Measurements from ENCODE around the gene EPHB3. TPM values are rescaled to one million over a fixed set of nuclear protein-coding genes. Genes with fewer than 3 reads are reported as not detected.

The EPHB3 gene
- polyA plus RNA-seq, 4 donors = 27.2 to 35.0 (median 29.3) TPM

- DNase-seq (ENCODE audit: low read depth in 4 of 4, low spot score in 3 of 4) = no peak
Observed at GRCh38 chr3:184542577-184542976, 19.0 kb upstream of the EPHB3 start.

DNA sequence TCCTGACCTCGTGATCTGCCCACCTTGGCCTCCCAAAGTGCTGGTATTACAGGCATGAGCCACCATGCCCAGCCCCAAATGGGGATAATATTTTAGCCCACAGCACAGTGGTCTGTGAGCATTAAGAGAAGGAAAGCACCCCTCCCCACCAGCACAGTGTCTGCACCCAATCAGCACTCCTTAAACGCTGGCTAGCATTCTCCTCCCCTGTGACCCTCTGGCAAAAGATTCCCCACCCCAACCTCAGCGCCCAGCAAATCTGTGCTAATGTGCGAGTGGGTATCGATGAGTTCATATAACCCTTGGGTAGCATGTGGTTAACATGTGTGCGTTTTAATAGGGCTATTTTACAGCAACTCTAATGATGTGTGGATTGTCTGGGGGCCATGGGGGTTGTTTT is 18.3 kb upstream of the EPHB3 start:
- no peak for DNase-seq (ENCODE audit: low read depth in 4 of 4, low spot score in 3 of 4)

- peak in 3 of 4 donors; percentile 78 to 81 (median 81) for DNase-seq (ENCODE audit: low read depth in 4 of 4, low spot score in 3 of 4)
Observed at GRCh38 chr3:184543843-184544512, 17.6 kb upstream of the EPHB3 start.

DNA sequence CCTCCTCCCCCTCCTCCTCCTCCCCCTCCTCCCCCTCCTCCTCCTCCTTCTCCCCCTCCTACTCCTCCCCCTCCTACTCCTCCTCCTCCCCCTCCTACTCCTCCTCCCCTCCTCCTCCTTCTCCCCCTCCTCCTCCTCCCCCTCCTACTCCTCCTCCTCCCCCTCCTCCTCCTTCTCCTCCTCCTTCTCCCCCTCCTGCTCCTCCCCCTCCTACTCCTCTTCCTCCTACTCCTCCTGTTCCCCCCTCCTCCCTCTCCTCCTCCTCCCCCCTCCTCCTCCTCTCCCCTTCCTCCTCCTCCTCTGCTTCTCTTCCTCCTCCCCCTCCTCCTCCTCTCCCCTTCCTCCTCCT is 17.1 kb upstream of the EPHB3 start:
- DNase-seq (ENCODE audit: low read depth in 4 of 4, low spot score in 3 of 4) = no peak

- no peak for DNase-seq (ENCODE audit: low read depth in 4 of 4, low spot score in 3 of 4)
Observed at GRCh38 chr3:184545769-184546168, 15.8 kb upstream of the EPHB3 start.

- DNase-seq (ENCODE audit: low read depth in 4 of 4, low spot score in 3 of 4) = no peak
Observed at GRCh38 chr3:184546252-184546651, 15.3 kb upstream of the EPHB3 start.

DNA sequence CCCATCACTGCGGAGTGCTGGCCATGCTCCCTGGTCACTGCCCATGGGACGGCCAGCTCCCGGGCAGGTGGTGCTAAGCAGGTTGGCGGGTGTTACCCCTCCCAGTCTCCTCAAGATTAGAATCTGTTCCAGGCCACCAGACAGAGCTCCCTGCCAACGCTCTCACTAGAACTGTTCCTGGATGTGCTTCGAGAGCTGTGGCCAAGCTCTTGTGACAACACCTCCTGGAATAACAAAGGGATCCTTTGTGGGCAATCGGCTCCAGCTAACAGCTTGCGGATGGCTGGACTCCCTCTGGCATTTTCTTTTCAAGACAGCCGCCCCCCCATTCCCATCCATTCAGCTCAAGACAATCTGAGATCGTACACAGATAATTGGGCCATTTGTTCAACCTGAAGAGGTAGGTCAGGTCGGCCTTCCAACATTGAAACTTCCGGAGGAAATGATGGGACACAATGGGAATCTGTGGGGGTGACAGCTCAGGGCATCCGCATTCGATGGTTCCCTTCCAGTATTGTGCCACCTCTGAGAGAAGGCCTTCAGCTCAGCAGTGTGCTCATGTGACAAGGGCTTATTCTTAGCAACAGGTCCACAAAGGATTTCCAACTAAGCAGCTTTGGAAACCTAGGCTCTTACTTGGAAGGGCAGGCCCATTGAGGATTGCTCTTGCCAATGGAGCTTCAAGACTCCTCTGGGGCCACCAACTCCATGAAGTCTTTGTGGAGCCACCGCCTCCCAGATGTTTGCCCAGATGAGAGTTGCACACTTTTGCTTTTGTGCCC is 11.6 kb upstream of the EPHB3 start:
- no peak for DNase-seq (ENCODE audit: low read depth in 4 of 4, low spot score in 3 of 4)

GRCh38 chr3:184551103-184551502 is 10.5 kb upstream of the EPHB3 start:
- DNase-seq (ENCODE audit: low read depth in 4 of 4, low spot score in 3 of 4) = no peak

GRCh38 chr3:184551614-184552256 is 9.8 kb upstream of the EPHB3 start:
- DNase-seq (ENCODE audit: low read depth in 4 of 4, low spot score in 3 of 4) = no peak

DNA sequence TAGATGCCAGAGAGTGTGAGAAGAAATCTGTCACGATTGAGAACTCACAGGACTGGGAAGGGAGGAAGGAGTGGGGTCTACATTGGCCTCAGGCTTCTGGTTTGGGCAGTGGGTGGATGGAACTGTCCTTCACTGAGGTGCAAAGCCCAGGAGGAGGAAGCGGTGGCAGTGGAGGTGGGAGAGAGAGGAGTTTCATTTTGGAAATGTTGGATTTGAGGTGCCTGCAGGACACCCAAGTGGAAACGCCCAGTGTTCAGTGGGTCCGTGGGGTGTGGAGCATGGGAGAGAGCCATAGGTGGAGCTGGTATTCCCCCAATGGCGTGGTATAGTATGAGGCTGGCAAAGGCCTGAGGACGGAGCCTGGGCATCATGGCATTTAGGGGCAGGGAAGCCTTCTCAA is 9.3 kb upstream of the EPHB3 start:
- no peak for DNase-seq (ENCODE audit: low read depth in 4 of 4, low spot score in 3 of 4)

GRCh38 chr3:184552863-184553262 is 8.7 kb upstream of the EPHB3 start:
- no peak for DNase-seq (ENCODE audit: low read depth in 4 of 4, low spot score in 3 of 4)

GRCh38 chr3:184553385-184553784 is 8.2 kb upstream of the EPHB3 start:
- DNase-seq (ENCODE audit: low read depth in 4 of 4, low spot score in 3 of 4) = no peak

GRCh38 chr3:184554461-184554860 is 7.1 kb upstream of the EPHB3 start:
- DNase-seq (ENCODE audit: low read depth in 4 of 4, low spot score in 3 of 4) = no peak

GRCh38 chr3:184556582-184557347 is 4.8 kb upstream of the EPHB3 start:
- no peak for DNase-seq (ENCODE audit: low read depth in 4 of 4, low spot score in 3 of 4)

- DNase-seq (ENCODE audit: low read depth in 4 of 4, low spot score in 3 of 4) = no peak
Observed at GRCh38 chr3:184557348-184557950, 4.1 kb upstream of the EPHB3 start.

- no peak for DNase-seq (ENCODE audit: low read depth in 4 of 4, low spot score in 3 of 4)
Observed at GRCh38 chr3:184558726-184559125, 2.9 kb upstream of the EPHB3 start.

DNA sequence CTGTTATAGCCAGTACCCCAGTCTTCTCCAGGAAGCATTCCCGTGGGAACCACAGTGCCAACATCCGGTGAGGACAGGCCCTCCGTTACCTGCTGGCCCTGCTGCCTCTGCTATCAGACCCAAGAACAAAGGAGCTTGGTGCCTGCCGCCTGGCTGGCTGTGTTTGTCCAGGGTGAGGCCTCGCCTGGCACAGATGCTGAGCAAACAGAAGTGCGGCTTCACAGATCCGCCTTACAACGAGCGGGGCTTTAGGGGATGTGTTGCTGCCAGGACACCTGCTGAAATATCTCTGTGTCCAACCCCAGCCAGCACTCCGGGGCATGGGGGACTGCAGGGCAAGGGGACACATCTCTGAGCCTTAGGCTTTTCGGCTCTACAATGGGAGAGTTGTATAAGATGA is 2.2 kb upstream of the EPHB3 start:
- DNase-seq (ENCODE audit: low read depth in 4 of 4, low spot score in 3 of 4) = no peak

DNA sequence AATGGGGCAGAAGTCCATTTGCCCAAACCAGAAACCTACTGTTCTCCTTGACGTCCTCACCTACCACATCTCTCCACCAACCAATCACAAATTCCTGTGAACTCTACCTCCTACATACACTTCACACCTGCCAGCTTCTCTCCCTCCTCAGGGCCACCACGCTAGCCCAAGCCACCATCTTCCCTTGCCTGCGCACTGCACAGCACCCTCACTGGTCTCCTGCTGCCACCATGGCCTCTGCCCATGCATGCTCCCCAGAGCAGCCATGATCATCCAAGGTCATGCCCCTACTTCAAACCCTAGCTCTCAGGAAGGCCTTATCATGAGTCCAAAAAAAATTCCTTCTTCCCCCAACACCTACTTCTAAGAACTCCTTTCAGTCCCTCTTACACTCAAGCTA is 1.1 kb upstream of the EPHB3 start:
- no peak for DNase-seq (ENCODE audit: low read depth in 4 of 4, low spot score in 3 of 4)

DNA sequence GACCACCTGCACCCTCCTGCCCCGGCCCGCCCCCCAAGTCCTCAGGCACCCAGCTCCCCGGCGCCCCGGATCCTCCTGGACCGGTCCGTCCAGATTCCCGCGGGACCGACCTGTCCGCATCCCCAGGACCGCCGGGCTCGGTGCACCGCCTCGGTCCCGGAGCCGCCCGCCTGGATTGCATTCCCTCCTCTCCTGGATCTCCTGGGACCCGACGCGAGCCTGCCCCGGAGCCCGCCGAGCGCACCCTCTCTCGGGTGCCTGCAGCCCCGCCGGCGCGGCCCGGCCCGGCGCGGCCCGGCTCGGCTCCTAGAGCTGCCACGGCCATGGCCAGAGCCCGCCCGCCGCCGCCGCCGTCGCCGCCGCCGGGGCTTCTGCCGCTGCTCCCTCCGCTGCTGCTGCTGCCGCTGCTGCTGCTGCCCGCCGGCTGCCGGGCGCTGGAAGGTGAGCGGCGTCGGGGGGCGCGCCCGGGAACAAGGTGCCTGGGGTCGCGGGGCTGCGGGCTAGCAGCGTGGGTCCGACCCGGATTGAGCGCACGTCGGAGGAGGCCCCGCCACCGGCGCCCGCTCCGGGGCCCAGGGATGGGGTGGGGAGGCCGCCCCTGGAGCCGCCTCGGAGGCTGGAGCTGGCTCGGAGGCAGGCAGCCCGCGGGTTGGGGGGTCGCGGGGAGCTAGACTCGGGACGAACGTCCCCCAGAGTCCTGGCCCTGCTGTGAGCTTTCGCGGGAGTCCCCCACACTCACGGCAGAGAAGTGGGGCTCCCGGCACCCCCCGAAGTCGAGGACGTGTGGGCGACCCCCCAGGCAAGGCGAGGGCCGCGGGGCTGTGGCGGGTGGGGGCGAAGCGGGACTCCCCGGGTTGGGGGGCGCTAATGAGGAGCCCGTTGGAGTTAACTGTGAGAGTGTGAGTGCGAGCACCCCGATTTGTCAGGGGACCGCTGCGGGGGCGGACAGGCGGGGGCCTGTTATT is 610 bp downstream of the EPHB3 start:
- no peak for DNase-seq (ENCODE audit: low read depth in 4 of 4, low spot score in 3 of 4)

Measured in right renal pelvis (tissue), 4 donors.